Ureter (tissue), 1 donor: ENCODE results near the gene CCL2. TPM values are rescaled to one million over a fixed set of nuclear protein-coding genes. Genes with fewer than 3 reads are reported as not detected.
A peak's percentile ranks its signal among the peaks of the same experiment; 100 is the strongest.
"Not testable (repeated sequence)": the region's sequence is repeated elsewhere in the genome, so short reads cannot be mapped to it uniquely, and the experiment has no call there.

Experiments used
- DNase-seq: peaks from one replicate; pipeline ENCODE4 v3.0.0-alpha.2; 2020; ENCODE audit warnings: low spot score
- total RNA-seq: library from RNA; stranded (reverse); gene quantifications from one replicate; pipeline ENCODE4 v1.2.4, GENCODE V29; 2023
- donor health status: DM: yes; HTN: yes; CAD: no.

CCL2 gene
- total RNA-seq: 31.7 TPM

DNA sequence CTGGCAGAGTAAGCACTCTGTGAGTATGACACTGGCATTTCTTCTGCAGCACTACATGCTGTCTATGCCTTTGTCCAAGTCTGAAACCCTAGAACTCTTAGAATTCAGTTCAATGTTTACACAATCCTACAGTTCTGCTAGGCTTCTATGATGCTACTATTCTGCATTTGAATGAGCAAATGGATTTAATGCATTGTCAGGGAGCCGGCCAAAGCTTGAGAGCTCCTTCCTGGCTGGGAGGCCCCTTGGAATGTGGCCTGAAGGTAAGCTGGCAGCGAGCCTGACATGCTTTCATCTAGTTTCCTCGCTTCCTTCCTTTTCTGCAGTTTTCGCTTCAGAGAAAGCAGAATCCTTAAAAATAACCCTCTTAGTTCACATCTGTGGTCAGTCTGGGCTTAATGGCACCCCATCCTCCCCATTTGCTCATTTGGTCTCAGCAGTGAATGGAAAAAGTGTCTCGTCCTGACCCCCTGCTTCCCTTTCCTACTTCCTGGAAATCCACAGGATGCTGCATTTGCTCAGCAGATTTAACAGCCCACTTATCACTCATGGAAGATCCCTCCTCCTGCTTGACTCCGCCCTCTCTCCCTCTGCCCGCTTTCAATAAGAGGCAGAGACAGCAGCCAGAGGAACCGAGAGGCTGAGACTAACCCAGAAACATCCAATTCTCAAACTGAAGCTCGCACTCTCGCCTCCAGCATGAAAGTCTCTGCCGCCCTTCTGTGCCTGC lies at the start of gene CCL2:
Gene CCL2 (plus strand): TSS at position 635 of the 730 bp plus-strand sequence. CDS start 65 bp downstream, at position 700.
- DNase-seq: peak; percentile 74

DNA sequence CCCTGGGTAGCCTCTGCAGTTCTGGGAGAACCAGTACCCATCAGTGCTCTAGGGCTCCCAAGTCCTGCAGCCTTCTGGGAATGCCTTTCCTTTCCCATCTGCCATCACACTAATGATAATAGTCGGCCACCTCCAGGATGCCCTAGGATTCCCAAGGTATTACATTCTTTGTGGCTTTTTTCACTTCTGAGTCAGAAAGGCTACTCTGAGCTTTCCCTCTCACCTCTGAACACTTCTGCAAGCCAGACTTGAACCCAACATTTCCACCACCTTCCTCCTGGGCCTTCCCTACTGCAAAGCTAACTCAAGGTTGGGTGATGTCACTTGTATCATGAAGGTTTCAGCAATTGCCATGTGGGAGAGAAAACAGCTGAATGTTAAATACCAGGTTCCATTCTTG lies 49.7 kb upstream of the CCL2 start:
- no peak for DNase-seq

DNA sequence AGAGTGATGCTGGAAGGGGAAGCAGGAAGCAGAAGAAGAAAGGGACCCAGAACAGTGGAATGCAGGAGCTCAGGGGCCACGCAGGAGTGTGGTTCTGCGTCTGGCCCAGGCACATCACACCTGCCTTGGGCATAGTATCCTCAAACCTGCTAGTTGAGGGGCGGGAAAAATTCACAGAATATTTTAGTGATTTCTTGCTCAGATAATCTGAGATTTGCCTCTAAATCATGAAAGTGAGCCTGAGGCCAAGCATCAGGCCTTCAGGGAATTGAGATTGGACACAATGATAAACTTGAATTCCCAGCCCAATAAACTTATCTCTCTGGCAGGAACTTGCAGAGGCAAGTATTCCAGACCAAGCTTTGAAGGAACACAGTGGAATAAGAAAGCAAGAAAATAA lies 48.5 kb upstream of the CCL2 start:
- DNase-seq: no peak

DNA sequence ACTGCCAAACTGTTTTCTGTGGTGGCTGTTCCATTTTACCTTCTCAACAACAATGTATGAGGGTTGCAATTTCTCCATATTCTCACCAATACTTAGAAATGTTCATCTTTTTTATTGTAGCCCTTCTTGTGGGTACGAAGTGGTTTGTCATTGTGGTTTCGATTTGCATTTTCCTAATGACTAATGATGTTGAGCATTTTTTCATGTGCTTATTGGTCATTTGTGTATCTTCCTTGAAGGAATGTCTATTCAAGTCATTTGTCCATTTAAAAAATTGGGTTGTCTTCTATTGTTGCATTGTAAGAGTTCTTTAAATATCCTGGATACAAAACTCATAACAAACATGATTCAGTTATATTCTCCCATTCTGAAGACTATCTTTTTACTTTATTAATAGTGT lies 47.5 kb upstream of the CCL2 start:
- no peak for DNase-seq

DNA sequence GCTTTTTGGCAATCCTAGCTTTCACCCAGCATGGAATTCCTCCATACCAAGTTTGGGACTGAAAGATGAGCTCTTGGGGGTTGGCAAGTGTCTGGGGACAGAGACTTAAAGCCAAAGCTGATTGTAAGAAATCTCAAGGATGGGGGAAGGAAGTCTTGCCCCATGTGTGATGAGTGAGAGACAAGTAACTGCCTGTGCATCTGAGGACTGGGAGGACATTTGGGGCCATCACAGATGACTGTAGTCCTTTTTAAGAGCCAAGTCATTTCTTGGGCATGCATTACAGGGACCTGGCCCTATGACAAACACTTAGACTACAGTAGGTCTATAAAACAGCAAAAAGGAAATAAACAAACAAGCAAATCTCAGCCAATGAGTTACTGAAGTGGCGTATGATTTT lies 36.3 kb upstream of the CCL2 start:
- DNase-seq: no peak

DNA sequence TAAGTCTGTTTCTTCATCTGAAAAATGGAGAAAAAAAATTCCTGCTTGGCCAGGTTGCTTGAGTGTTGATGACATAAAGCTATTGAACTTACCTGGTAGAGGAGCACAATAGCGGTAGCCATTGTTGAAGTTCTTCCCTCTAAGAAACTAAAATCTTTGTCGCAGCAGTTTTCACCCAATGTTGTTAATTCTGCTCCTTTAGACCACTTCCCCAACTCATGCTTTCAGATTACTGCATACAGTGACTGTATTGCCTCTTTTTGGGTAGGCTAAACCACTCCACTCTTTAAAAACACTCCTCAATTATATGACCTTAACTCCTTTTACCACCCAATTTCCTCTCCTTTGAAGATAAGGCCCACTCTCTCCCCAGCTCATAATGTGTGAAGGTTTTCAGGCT lies 35.7 kb upstream of the CCL2 start:
- DNase-seq: no peak

DNA sequence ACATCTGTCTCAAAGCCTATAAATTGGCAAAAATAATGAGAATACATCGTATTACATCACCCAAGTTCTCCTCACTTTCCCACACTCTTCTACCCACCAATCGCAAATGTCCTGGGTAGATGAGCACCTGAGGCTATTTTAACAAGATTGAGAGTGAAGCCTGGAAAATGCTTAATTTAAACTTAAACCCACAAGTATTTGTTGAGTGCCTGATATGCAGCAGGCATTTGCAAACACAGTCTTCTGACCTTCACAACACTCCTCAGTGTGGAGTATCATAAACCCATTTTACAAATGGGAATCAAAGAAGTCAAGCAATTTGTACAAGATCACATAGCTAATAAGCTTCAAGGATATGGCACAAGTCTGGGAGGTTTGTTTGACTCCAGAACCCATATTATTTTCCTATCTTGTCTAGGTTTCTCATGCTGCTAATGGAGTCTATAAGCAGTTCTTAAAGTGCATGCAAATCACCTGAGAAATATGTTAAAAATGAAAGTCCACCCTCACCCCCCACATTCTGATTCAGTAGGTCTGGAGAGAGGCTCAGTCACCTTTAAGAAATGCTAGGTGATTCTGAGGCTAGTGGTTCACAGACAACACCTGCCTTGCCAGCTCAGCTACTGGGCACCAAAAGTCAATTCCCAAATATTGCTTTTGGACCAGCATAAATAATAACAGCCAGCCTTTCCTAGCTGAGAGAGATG lies 34.9 kb upstream of the CCL2 start:
- no peak for DNase-seq

DNA sequence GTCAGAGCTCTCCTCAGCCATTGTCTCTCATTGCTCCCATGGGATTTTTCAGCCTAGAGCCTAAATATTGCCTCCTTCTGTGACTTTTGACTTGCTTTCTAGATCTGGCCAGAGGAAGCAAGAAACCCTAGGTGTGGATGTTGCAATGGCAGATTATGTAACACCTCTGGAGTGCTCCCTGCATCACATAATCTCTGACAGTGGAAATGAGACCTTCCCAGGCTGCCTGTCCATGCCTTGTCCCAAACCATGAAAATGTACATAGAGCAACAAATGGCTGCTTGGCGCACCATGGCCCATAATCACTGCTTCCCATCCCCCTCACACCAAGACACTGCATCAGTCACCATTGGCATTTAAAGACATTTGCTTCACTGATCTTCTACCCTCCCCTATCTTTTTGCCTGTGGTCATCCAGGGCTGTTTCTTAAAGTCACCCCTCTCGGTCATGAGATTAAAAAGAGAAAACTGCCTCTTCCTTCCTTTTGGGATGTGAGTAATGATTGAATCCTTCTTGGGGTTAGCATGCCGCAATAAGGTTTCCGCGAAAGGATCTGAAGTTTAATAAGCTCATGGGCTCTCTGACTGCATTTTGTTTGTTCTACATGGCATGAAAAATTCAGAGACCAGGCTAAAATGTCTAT lies 34.2 kb upstream of the CCL2 start:
- no peak for DNase-seq

DNA sequence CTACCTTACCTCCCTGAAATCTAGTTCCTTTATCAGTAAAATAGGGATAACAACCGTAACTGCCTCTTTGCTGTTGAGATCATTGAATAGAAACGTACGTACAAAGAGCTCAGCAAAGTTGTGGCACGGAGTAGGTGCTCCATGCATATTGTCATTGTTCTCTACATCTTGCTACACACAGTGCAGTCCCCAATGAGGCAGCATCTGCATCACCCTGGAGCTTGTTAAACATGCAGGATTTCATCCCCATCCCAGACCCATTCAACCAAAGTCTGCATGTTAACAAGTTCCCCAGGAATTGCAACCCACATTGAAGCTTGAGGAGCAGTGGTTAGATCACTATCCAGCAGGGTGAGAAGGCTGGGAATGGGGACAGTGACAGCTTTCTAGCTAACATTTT lies 33.7 kb upstream of the CCL2 start:
- no peak for DNase-seq

DNA sequence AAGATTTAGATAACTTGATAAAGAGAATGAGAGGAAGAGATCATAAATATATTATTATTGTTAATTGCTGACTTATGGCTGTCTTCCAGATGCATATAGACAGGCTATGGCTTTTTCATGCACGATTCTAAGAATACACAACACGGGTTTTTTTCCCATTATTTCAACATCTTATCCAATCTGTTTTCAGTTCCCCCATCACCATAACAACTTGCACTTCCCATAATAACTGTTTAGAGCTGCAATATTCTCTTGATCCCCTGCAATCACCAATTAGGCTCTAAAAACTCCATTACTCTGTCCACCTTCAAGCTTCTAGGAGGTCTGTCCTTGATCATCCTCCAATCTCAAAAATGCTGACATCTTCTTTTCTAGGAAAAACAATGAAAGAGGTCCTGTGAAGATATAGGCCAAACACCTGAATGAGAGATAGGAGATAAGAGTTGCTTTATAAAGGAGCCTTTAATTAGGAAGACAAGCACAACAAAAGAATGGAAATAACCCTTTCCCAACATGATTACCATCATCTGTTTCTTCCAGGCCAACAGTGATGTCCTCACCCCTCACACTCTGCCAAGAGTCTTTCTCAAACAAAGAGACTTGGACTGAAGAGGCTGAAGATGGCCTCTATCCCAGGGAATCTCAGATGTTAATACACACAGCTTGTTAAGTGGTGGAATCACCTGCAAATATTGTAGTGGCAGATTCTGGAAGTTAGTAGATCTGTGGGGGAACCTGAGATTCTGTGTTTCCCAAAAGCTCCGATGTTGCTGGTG lies 32.2 kb upstream of the CCL2 start:
- DNase-seq: no peak

DNA sequence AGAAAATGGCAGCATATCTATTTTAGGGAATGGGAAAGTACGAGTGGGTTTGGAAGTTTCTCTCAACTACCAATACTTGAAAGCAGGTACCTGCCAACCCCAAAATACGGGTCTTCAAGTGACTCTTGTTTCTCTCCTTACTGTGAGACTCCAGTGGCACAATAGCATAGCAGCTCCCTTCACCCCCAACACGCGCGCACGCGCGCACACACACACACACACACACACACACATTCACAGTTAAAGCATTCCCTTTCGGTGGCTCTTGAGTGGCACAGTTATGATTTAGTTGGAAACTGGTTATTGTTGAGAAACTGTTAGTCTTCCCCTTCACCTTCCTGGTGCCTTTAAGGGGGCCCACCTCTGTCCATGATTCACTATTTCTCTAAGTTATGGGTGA lies 30.0 kb upstream of the CCL2 start:
- DNase-seq: no peak

DNA sequence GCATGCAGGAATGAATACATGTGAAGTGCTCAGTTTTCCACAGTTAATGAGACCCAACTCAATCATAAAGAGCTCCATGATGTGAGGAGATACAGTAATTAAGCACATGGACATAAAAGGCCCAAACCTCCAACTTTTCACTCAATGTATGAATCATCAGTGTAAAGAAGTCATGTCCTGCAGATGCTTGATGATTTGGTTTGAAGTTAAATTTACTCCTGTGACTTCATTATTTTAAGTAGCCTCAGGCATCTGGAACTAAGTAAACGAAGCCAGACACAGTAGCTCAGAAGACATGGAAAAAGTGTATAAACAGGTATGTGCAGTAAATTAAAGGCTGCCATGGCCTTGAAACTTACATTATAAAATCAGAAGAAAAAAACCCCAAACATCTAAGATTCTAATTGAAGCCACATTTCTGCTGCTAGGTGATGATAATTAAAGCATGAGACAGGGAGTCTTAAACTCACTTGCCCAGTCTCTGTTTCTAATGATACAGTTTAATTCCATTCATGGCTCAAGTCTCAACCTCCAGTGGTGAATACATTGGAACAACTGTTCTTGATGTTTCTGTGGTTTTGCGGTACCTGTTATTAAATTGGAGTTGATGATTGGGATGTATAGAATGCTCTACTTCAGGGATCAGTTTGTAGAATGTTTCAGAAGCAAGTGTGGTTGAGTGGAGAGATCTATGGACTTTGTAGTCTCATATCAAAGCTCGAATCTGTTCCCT lies 28.9 kb upstream of the CCL2 start:
- no peak for DNase-seq

DNA sequence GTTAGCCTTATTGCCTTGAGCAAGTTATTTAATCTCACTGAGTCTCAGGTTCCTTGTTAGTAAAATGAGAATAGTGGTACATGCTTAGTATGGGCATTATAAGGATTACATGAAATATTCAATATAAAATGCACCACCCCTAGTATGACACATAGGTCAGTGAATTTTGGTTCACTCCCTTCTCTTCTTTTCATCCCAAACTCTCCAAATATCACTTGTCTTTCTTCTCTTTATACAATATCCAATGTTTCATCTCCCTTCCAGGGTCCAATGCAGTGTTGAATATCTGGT lies 28.4 kb upstream of the CCL2 start:
- no peak for DNase-seq

DNA sequence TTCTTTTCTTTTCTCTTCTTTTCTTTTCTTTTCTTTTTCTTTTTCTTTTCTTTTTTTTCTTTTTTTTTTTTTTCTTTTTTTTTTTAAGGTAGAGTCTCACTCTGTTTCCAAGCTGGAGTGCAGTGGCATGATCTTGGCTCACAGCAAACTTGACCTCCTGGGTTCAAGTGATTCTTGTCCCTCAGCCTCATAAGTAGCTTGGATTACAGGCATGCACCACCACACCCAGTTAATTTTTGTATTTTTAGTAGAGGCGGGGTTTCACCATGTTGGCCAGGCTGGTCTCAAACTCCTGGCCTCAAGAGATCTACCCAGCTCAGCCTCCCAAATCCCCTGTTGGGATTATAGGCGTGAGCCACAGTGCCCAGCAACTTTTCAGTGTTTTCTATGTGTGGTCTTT lies 27.8 kb upstream of the CCL2 start:
- DNase-seq: not testable (repeated sequence)

DNA sequence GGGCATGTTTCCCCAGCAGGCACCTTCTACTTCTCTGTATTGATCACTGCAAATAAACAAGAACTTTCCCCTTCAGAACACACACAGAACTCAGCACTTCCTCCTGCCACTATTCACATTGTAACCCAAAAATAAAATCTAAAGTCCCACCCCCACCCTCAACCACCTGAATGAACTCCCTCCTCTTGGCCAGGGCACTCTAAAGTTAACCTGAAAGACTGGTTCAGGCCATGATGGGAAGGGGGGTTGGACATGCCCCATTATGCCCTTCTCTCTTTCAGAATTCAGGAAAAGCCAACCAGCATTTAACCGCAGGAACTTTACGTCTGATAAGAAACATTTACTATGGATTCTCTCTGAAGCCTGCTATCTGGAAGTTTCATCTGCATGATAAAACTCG lies 27.4 kb upstream of the CCL2 start:
- no peak for DNase-seq

DNA sequence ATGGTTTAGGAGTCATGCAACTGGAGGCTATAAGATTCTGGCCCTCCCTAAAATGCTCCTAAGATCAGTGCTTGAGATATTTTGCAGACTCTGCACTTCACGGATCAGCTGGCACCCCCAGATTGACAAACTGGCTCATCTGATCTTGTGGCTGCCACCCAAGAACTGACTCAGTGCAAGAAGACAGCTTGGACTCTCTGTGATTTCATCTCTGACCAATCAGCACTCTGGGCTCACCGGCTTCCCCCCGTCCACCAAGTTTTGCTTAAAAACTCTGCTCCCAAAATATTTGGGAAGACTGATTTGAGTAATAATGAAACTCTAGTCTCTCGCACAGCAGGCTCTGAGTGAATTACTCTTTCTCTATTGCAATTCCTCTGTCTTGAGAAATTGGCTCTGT lies 26.3 kb upstream of the CCL2 start:
- no peak for DNase-seq

DNA sequence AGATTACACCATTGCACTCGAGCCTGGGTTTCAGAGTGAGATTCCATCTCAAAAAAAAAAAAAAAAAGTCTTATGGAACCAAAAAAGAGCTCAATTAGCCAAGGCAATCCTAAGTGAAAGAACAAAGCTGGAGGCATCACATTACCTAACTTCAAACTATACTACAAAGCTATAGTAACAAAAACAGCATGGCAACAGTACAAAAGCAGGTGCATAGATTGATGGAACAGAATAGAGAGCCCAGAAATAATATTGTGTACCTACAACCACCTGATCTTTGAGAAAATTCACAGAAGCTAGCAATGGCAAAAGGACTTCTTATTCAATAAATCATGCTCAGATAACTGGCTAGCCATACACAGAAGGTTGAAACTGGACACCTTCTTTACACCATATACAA lies 24.7 kb upstream of the CCL2 start:
- DNase-seq: no peak

DNA sequence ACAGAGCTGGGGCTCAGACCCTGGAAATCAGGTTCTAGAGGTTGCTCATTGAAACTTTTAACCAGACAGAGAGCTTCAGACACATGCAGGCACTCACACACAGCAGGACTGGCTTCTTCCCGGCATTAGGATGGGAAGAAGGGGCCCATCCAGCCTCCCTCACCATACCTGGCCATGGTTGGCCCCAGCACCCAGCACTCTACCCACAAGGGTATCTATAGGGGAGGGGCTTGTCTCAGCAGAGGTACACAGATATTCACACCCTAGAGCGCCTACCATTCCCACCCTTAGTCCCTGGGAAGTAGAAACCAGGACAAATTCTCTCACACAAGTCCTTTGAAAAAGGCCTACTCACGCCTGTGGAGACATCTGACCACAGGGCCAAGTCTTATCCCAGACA lies 20.5 kb upstream of the CCL2 start:
- DNase-seq: no peak

DNA sequence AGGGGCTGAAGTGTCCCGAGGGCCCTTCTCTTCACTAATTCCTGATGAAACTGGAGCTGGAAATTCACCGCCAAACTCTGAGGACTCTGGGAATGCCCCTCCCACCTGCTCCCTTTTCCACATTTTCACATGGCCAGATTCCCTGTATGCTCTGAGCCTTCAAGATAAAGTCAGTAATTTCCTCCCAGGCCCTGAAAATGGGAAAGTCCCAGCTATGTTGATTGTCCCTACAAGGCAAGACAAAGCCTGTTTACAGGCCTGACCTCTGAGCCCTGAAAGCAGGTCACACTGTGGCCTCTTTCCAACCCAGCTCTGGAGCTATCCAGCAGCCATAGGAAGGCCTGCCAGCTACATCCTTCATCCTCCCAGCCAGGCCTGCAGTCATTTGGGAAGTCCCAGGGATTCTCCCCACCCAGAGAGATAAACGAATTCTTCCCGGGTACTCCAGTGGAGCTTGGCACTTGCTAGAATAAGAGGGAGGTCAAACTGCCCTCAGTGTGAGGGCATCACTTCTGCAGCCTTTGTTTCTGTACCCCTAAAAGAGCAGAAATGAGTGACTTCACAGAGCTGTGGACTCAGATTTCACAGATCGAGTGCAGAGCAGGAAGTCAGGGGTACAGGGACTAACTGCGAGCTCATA lies 19.6 kb upstream of the CCL2 start:
- peak; percentile 77 for DNase-seq

DNA sequence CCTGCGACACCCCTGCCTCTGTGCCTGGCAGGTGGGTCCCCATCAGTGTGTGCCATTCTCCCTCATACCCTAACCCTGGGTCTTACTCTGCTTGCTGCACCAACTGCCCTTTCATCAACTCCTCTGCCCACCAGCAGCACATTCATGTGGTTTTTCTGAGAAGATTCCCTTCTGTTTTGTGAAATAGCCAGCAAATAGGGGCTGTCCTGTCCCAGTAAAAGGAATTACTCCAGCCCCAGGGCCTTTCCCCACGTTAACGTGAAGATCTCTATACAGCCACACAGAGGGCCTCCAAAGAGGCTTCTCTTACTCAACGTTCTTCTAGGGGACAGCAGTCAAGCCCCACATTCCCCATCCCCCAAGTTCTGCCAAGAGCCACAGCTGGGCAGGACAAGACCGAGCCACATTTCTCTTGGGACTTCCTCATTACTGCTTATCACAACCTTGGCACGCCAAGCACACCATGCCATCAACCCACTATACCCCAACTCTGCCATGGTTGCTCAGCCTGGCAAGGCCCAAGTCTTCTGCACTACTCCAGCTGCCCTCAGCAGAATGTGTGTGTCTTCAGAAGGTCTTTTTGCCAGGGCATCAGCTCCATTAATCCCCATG lies 18.7 kb upstream of the CCL2 start:
- no peak for DNase-seq

DNA sequence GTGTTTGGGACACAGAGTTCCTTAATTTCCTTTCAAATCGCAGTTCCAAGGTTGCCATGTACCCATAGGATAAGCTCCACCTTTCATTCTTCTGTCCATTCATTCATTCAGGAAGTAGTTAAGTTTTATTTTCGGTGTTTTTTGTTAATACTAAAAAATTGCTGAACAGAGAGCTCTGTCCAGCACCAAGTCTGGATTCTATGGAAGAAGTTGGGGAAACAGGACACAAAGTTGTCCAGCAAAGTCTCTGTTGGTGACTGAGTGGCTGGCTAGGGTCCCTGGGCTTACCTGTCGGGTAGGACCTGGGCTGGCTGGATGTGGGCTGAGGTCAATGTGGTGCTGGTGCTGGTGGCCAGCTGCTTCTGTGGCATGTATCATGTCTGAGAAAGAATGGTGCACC lies 17.6 kb upstream of the CCL2 start:
- DNase-seq: no peak
